ENCODE results near the gene ITIH1. TPM values are rescaled to one million over a fixed set of nuclear protein-coding genes. Genes with fewer than 3 reads are reported as not detected.

Gene ITIH1
- total RNA-seq, 1 donor from 2014 or later, result not detected

GRCh38 chr3:52813810-52814209, 36.4 kb downstream of the ITIH1 start:
- no peak for TF ChIP-seq CTCF (IDR thresholded peaks at IDR 0.05; ENCODE audit: unreplicated experiment)
- Mint-ChIP-seq H3K27ac (ENCODE audit: unreplicated experiment) (no peak overlapping the region), H3K27me3 (ENCODE audit: unreplicated experiment) (peaks cover under 1% of the 10 kb centered on the region), H3K4me1 (ENCODE audit: unreplicated experiment) (peaks cover 4% of the 10 kb centered on the region), H3K36me3 (ENCODE audit: low read depth, unreplicated experiment) (no peaks in the 10 kb centered on the region), H3K4me3 (ENCODE audit: unreplicated experiment) (no peak overlapping the region), H3K9me3 (ENCODE audit: unreplicated experiment) (no peaks in the 10 kb centered on the region)
- no peak for DNase-seq (ENCODE audit: low spot score)

GRCh38 chr3:52816199-52816598, 38.8 kb downstream of the ITIH1 start:
- TF ChIP-seq CTCF (IDR thresholded peaks at IDR 0.05; ENCODE audit: unreplicated experiment), result no peak
- Mint-ChIP-seq H3K27me3 (ENCODE audit: unreplicated experiment) (peaks cover 3% of the 10 kb centered on the region), H3K4me1 (ENCODE audit: unreplicated experiment) (peaks cover 4% of the 10 kb centered on the region), H3K4me3 (ENCODE audit: unreplicated experiment) (no peak overlapping the region), H3K9me3 (ENCODE audit: unreplicated experiment) (no peaks in the 10 kb centered on the region), H3K27ac (ENCODE audit: unreplicated experiment) (no peak overlapping the region), H3K36me3 (ENCODE audit: low read depth, unreplicated experiment) (no peaks in the 10 kb centered on the region)
- no peak for DNase-seq (ENCODE audit: low spot score)

GRCh38 chr3:52816654-52817053, 39.3 kb downstream of the ITIH1 start:
- no peak for DNase-seq (ENCODE audit: low spot score)
- TF ChIP-seq CTCF (IDR thresholded peaks at IDR 0.05; ENCODE audit: unreplicated experiment), result no peak
- H3K27me3 Mint-ChIP-seq (ENCODE audit: unreplicated experiment), result peaks cover 3% of the 10 kb centered on the region
- no peaks in the 10 kb centered on the region for H3K9me3 Mint-ChIP-seq (ENCODE audit: unreplicated experiment)
- no peak overlapping the region for H3K27ac Mint-ChIP-seq (ENCODE audit: unreplicated experiment)
- no peak overlapping the region for H3K4me3 Mint-ChIP-seq (ENCODE audit: unreplicated experiment)
- H3K36me3 Mint-ChIP-seq (ENCODE audit: low read depth, unreplicated experiment), result no peaks in the 10 kb centered on the region
- peaks cover 4% of the 10 kb centered on the region for H3K4me1 Mint-ChIP-seq (ENCODE audit: unreplicated experiment)

GRCh38 chr3:52817221-52817620, 39.8 kb downstream of the ITIH1 start:
- Mint-ChIP-seq H3K27ac (ENCODE audit: unreplicated experiment) (no peak overlapping the region), H3K36me3 (ENCODE audit: low read depth, unreplicated experiment) (no peaks in the 10 kb centered on the region), H3K4me1 (ENCODE audit: unreplicated experiment) (peaks cover 4% of the 10 kb centered on the region), H3K27me3 (ENCODE audit: unreplicated experiment) (peaks cover 5% of the 10 kb centered on the region), H3K4me3 (ENCODE audit: unreplicated experiment) (no peak overlapping the region), H3K9me3 (ENCODE audit: unreplicated experiment) (no peaks in the 10 kb centered on the region)
- no peak for TF ChIP-seq CTCF (IDR thresholded peaks at IDR 0.05; ENCODE audit: unreplicated experiment)
- no peak for DNase-seq (ENCODE audit: low spot score)

- H3K27me3 Mint-ChIP-seq (ENCODE audit: unreplicated experiment), result peaks cover 5% of the 10 kb centered on the region
- H3K36me3 Mint-ChIP-seq (ENCODE audit: low read depth, unreplicated experiment), result no peaks in the 10 kb centered on the region
- no peak overlapping the region for H3K4me3 Mint-ChIP-seq (ENCODE audit: unreplicated experiment)
- no peak for DNase-seq (ENCODE audit: low spot score)
- H3K9me3 Mint-ChIP-seq (ENCODE audit: unreplicated experiment), result no peaks in the 10 kb centered on the region
- peaks cover 4% of the 10 kb centered on the region for H3K4me1 Mint-ChIP-seq (ENCODE audit: unreplicated experiment)
- TF ChIP-seq CTCF (IDR thresholded peaks at IDR 0.05; ENCODE audit: unreplicated experiment), result no peak
- H3K27ac Mint-ChIP-seq (ENCODE audit: unreplicated experiment), result no peak overlapping the region
Observed at GRCh38 chr3:52817860-52818259, 40.5 kb downstream of the ITIH1 start.
